ENCODE results near the gene ARG1.

DNA sequence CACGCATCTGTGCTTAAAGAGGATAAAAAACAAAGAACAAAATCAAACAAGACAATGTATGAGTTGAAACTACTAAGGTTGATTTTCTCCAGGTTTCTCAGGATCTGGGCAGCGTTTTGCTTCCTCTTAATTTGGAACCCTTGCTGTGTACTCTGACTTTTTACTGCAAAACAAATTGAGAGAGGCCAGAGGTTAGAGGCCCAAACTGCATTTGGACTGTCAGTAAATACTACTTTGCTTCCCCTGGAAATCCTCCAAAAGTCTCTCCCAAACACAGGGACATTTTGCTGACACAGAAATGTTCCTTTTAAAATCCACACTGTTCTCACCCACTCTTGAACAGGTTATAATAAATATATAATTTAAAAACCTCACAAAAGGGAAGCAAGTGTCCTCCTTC is 1.1 kb downstream of the ARG1 start:
- TF ChIP-seq, protein P1, sequence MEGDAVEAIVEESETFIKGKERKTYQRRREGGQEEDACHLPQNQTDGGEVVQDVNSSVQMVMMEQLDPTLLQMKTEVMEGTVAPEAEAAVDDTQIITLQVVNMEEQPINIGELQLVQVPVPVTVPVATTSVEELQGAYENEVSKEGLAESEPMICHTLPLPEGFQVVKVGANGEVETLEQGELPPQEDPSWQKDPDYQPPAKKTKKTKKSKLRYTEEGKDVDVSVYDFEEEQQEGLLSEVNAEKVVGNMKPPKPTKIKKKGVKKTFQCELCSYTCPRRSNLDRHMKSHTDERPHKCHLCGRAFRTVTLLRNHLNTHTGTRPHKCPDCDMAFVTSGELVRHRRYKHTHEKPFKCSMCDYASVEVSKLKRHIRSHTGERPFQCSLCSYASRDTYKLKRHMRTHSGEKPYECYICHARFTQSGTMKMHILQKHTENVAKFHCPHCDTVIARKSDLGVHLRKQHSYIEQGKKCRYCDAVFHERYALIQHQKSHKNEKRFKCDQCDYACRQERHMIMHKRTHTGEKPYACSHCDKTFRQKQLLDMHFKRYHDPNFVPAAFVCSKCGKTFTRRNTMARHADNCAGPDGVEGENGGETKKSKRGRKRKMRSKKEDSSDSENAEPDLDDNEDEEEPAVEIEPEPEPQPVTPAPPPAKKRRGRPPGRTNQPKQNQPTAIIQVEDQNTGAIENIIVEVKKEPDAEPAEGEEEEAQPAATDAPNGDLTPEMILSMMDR (IDR thresholded peaks at IDR 0.05; ENCODE audit: low read depth, low read length, poor library complexity, severe bottlenecking): no peak
- no peak for TF ChIP-seq EZH2phosphoT487 (IDR thresholded peaks at IDR 0.05; ENCODE audit: borderline replicate concordance, low read length)
